Panc1 (cell line): ENCODE results near the gene CHST10.

ENCODE experiments used
- TF ChIP-seq, protein P1 (sequence below): fragments of 450-650 bp; IDR thresholded peaks from 2 replicates; pipeline ENCODE4 v1.5.1; 2017; ENCODE audit warnings: mild to moderate bottlenecking
- TF ChIP-seq, protein P2 (sequence below), 2 experiments: IDR thresholded peaks; 2 replicates each; pipeline ENCODE4 v1.6.1; 2011 to 2012; ENCODE audit warnings: low read depth in 2 of 2, control low read depth in 1 of 2, low read length in 1 of 2, mild to moderate bottlenecking in 1 of 2, moderate library complexity in 1 of 2; ENCODE audit not compliant: insufficient read depth in 1 of 2

- TF ChIP-seq, protein P1, sequence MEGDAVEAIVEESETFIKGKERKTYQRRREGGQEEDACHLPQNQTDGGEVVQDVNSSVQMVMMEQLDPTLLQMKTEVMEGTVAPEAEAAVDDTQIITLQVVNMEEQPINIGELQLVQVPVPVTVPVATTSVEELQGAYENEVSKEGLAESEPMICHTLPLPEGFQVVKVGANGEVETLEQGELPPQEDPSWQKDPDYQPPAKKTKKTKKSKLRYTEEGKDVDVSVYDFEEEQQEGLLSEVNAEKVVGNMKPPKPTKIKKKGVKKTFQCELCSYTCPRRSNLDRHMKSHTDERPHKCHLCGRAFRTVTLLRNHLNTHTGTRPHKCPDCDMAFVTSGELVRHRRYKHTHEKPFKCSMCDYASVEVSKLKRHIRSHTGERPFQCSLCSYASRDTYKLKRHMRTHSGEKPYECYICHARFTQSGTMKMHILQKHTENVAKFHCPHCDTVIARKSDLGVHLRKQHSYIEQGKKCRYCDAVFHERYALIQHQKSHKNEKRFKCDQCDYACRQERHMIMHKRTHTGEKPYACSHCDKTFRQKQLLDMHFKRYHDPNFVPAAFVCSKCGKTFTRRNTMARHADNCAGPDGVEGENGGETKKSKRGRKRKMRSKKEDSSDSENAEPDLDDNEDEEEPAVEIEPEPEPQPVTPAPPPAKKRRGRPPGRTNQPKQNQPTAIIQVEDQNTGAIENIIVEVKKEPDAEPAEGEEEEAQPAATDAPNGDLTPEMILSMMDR = no peak
- TF ChIP-seq, protein P2, sequence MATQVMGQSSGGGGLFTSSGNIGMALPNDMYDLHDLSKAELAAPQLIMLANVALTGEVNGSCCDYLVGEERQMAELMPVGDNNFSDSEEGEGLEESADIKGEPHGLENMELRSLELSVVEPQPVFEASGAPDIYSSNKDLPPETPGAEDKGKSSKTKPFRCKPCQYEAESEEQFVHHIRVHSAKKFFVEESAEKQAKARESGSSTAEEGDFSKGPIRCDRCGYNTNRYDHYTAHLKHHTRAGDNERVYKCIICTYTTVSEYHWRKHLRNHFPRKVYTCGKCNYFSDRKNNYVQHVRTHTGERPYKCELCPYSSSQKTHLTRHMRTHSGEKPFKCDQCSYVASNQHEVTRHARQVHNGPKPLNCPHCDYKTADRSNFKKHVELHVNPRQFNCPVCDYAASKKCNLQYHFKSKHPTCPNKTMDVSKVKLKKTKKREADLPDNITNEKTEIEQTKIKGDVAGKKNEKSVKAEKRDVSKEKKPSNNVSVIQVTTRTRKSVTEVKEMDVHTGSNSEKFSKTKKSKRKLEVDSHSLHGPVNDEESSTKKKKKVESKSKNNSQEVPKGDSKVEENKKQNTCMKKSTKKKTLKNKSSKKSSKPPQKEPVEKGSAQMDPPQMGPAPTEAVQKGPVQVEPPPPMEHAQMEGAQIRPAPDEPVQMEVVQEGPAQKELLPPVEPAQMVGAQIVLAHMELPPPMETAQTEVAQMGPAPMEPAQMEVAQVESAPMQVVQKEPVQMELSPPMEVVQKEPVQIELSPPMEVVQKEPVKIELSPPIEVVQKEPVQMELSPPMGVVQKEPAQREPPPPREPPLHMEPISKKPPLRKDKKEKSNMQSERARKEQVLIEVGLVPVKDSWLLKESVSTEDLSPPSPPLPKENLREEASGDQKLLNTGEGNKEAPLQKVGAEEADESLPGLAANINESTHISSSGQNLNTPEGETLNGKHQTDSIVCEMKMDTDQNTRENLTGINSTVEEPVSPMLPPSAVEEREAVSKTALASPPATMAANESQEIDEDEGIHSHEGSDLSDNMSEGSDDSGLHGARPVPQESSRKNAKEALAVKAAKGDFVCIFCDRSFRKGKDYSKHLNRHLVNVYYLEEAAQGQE (IDR thresholded peaks at IDR 0.05; ENCODE audit: insufficient read depth in 1 of 2, low read depth in 2 of 2, low read length in 1 of 2) = no peak
These were observed 25.5 kb downstream of the CHST10 start for GRCh38 chr2:100391735-100392515.
